EL (cell line): ENCODE results near the gene PRUNE1.

Experiments used
- DNase-seq: peaks from one replicate; pipeline ENCODE4 v3.0.0-alpha.2; 2016

Gene PRUNE1

DNA sequence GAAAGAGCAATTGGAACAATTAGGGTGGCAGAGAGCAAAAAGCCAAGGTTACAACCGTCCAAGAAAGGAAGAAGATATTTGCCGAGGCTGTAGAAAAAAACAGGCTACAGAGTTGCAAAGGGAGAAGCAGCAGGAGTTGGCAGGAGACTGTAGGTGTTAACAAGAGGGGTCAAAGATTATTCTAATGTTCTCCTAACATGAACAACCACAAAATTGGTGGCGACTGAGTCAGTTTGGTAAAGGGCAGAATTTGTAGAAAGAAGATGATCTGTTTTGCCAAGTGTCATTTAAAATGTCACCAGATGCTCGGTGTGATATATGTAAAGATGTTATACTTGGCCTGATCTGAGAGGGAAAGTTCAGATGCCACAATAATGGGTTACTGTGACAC is 401 bp upstream of the PRUNE1 start:
- no peak for DNase-seq

DNA sequence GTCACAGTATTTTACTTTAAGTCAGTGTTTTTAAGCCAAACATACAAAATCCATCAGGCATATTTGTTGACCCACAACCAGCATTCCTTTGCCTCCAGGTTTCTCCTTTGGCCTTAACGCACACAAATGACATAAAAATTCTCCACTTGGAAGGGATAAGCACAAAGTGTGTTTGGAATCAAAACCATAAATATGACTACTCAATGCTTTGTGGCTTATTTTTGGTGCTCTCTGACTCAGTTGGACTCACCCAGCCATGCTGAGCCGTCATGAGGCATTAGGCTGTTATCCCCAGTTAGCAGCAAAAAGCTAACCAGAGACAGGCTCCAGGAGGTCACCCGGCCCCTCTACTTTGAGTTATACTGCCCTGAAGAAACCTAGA is 948 bp downstream of the PRUNE1 start:
- peak; percentile 35 for DNase-seq

DNA sequence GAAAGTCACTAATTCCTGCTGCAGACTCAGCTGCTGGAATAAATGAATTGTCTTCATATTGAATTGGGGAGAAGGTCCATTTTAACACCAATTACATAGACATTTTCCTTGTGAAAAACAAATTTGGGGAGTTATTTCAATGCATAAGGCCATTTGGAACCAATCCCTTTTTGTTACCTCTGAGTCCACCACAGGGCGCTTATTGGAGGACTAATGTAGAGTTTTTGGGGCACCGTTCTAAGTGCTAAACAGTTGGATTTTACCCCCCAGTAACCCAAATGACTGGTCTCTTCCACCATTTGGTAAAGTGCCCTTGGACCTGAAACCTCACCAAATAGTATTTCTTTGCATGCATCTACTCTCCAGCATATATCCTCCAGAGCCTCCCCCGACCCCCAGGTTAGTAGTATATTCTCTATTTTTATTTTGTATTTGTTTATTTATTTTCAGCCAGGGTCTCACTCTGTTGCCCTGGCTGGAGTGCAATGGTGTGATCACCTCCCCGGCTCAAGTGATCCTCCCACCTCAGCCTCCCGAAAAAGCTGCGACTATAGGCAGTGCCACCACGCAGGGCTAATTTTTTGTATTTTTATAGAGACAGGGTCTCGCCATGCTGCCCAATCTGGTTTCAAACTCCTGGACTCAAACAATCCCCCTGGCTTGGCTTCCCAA is 1.6 kb downstream of the PRUNE1 start:
- no peak for DNase-seq

DNA sequence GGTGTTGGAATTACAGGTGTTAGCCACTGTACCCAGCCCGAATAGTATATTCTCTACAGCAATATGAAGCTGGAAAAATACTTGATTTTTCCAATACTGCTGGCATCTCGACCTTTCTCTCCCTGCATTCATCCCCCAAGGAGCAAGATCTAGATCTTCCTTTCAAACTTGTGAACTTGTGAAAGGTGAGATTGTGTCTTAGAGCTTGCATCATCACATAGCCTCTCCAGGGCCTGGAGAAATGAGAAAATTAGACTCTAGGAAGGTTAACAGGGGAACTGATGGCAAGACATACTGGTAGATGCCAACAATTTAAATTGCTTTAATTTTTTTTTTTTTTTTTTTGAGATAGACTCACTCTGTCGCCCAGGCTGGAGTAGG is 2.1 kb downstream of the PRUNE1 start:
- DNase-seq = no peak

DNA sequence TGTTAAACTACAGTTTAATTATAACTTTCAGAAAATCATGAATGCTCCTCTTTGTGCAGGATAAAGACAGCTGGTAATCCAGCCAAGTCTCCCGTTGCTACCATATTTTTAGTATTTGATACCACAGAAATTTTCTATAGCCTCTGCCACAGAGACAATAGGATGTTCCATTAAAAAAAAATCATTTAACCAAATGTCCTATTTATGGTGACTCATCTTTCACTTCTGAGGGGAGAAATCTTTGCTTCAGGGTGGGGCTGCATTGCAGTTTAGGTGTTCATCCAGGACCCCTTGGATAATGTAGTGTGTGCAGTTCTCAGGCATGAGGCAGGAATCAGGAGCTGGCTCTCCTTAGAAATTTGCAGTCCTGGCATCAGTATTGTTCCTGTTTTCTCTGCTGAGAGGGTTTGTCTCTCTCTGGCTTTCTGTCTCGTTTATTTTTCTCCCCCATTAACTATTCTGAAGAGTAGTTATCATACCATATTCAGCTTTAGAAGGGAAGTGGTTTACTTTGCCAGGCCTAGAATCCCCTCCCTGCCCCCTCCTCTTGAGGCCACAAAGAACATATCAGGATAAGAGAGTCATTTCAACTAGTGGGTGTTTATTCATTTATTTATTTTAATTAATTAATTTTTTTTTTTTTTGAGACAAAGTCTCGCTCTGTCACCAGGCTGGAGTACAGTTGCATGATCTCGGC is 3.1 kb downstream of the PRUNE1 start:
- no peak for DNase-seq

DNA sequence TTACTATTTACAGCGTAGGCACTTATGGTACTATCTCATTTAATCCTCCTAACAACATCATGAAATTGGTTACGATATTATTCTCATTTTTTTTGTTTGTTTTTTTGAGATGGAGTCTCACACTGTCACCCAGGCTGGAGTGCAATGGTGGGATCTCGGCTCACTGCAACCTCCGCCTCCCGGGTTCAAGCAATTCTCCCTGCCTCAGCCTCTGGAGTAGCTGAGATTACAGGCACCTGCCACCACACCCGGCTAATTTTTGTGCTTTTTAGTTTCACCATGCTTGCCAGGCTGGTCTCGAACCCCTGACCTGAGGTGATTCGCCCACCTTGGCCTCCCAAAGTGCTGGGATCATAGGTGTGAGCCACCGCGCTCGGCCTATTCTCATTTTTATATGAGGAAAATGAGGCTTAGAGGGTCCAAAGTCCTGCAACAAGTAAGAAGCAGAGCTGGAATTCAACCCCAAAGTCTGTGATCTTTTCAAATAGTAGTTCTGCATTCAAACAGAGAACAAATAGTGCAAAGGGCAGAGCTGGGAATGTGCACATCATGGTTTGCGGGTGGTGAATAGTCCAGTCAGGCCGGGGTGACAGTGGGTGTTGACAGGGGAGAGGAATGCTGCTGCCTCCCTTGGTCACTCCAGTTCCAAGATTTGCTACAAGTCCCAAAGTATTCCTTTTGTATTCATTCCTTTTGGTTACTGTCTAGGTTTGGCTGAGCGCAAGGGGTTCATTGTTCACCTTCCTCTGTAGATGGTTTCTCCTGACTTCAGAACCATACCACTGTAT is 4.6 kb downstream of the PRUNE1 start:
- no peak for DNase-seq

DNA sequence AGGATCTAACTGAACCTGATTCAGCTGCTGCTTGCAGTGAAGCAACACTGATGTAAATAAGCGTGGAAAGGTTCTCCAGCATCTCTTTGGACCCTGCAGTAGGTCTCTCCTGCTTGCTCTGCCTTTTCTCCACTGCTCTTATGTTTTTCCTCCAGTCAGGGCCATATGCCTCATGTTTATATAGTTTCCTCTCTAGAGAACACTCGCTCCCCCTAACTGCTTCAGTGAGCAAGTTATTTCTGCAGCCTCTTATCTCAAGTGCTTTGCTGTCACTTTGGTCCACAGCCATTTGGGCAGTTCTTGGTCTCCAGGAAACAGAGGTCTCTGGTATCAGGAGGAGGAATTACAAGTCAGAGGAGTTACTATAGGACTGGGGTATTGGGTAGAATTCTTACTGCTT is 5.3 kb downstream of the PRUNE1 start:
- DNase-seq = no peak

DNA sequence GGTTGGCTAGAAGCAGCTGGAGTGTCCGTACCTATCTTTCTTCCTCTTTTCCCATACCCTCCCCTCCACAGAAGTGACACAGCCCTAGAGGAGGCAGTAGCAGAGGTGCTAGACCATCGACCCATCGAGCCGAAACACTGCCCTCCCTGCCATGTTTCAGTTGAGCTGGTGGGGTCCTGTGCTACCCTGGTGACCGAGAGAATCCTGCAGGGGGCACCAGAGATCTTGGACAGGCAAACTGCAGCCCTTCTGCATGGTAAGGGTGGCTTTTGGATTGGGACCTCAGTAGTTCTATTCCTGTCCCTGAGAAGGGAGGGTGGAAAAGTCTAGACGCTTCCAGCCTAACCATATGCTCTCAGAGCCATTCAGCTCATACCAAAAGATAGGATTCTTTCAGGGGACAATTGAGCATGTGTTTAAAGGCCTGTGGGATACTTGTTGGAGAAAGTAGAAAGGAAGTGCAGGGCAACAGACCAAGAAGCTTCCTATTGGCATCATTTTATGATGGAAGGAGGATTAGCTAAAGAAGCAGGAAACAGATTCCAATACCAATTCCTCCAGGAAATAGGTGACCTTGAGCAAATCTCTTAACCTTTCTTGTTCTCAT is 16.4 kb downstream of the PRUNE1 start:
- peak; percentile 63 for DNase-seq

DNA sequence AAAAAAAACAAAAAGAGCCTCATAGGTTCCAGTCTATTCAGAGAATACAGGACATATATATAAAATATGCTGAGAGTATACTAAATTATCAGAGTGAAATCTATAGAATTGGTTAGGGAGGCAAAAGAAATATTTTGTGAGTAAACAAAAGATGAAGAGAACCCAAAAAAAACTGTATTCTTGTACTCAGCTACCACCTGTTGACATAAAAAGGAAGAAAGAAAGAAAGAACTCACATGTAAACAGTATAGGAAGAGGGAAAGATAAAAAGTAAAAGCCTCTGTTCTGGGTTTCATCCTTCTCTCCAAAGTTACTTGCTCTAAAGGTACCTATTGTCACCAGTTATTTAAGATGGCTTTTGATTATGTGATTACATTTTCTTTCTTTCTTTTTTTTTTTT is 18.2 kb downstream of the PRUNE1 start:
- DNase-seq = no peak

DNA sequence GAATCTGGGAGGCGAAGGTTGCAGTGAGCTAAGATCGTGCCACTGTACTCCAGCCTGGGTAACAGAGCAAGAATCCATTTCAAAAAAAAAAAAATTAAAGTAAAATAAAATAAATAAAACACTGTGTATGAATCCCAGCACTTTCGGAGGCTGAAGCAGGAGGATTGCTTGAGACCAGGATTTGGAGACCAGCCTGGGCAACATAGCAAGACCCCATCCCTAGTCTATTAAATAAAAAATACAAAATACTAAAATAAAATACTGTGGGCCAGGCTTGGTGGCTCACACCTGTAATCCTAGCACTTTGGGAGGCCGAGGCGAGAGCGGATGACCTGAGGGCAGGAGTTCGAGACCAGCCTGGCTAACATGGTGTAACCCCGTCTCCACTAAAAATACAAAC is 23.9 kb downstream of the PRUNE1 start:
- DNase-seq = no peak

DNA sequence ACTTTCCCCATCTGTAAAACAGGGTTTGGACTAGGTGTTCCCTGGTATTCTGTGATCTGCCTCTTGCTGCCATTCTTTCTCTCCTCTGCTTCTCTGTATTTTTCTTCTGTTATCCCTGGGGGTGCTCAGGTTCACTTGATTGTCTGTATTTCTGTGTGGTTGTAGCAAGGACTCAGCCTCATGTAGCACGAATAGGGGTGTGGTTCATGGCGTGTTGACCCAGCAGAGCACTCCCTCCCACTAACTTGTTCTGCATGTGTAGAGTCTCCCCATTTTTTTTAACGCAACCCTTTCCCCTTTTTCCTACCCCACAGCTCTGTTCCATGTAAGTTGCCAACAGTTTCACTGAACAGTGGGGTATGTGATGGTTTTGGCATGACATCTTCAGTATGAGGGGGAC is 26.9 kb downstream of the PRUNE1 start:
- no peak for DNase-seq

DNA sequence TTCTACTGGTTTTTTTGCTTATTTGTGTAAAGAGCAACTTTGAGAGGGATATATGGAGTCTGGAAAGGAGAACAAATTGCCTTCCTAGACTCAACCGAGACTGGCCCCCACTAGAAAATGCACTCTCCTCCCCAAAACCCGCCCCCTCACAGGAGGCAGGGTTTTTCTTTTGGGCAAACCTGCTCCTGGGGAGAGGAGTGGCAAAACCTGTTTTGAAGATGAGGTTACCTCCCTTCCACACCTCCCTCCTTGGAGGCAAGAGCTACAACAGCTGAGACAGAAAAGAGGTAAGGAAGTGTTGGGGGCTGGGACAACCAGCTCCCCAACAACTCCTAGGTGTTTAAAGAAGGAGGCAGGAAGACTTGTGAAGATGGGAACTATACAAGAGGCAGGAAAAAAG is 28.1 kb downstream of the PRUNE1 start, which contains the start of gene BNIPL:
BNIPL (plus strand) TSS at position 231 of the 400 bp plus-strand sequence; CDS start at position 371, 140 bp downstream.
- DNase-seq = no peak

DNA sequence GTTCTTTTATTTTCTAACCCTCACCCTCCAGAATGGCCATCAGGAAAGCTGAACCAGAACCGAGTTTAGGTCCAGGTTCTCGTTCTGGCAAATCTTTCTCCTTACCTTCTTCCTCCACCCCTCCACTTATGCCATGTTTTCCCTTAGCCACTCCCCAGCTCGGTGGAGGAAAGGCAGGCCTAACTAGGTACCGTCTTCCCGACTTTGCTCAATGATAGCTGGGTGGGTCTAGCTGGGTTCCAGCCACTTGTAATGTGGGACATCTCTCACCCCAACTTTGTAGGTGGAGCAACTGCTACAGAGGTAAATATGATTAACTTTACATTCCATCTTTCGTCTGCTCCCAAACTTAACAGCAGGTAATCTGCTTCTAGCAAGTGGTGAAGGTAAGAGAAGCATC is 28.8 kb downstream of the PRUNE1 start:
- no peak for DNase-seq

DNA sequence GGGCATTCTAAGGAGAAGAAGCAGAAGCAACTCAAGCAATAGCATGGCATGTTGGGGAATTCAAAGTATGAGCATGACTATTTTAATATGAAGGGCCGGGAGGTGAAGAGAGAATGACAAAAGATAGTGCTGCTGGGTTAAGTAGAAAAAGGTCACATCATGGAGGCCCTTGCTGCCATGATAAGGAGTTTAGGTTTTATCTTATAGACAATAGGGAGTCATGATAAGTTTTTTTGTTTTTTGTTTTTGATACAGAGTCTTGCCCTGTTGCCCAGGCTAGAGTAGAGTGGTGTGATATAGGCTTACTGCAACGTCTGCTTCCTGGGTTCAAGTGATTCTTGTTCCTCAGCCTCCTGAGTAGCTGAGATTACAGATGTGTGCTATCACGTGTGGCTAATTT is 31.3 kb downstream of the PRUNE1 start:
- no peak for DNase-seq

DNA sequence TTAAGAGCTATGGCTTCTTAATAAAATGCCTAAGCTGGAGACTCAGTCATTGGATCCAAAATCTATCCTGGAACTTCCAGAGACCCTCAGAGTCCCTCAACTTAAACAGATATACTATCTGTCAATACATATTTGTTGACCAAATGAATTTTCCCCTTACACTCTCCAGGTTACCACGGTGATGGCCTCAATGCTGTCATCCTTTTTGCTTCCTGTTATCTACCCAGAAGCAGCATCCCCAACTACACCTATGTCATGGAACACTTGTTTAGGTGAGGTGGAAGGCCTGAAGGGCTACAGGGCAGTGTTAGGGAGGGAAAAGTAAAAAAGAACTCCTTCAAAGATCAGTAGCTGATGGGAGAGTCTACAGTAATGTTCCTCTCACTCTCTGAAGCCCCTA is 34.9 kb downstream of the PRUNE1 start:
- DNase-seq = no peak

DNA sequence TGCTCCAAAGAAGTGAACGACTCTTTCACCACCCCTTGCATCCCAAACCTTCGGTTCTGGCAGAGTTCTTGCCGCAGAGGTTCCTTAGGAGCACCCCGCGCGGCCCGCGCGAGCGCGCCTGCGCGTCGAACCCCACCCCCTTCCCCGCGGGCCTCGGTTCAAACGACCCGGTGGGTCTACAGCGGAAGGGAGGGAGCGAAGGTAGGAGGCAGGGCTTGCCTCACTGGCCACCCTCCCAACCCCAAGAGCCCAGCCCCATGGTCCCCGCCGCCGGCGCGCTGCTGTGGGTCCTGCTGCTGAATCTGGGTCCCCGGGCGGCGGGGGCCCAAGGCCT is 39.3 kb downstream of the PRUNE1 start, which contains the start of gene C1orf56:
C1orf56 (plus strand) TSS at position 161 of the 334 bp plus-strand sequence; CDS start at position 258, 97 bp downstream.
- peak; percentile 75 for DNase-seq

DNA sequence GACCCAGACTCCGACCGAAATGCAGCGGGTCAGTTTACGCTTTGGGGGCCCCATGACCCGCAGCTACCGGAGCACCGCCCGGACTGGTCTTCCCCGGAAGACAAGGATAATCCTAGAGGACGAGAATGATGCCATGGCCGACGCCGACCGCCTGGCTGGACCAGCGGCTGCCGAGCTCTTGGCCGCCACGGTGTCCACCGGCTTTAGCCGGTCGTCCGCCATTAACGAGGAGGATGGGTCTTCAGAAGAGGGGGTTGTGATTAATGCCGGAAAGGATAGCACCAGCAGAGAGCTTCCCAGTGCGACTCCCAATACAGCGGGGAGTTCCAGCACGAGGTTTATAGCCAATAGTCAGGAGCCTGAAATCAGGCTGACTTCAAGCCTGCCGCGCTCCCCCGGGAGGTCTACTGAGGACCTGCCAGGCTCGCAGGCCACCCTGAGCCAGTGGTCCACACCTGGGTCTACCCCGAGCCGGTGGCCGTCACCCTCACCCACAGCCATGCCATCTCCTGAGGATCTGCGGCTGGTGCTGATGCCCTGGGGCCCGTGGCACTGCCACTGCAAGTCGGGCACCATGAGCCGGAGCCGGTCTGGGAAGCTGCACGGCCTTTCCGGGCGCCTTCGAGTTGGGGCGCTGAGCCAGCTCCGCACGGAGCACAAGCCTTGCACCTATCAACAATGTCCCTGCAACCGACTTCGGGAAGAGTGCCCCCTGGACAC is 39.8 kb downstream of the PRUNE1 start:
- DNase-seq = peak; percentile 68

DNA sequence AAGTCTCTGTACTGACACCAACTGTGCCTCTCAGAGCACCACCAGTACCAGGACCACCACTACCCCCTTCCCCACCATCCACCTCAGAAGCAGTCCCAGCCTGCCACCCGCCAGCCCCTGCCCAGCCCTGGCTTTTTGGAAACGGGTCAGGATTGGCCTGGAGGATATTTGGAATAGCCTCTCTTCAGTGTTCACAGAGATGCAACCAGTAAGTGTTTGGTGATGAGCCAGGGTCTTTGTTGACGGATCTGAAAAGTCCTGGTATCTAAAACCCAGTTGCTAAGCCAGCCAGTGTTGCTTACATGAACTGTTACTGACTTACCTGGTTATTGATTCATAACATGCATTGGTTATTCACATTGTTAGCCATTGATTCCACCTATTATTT is 40.4 kb downstream of the PRUNE1 start:
- DNase-seq = no peak

DNA sequence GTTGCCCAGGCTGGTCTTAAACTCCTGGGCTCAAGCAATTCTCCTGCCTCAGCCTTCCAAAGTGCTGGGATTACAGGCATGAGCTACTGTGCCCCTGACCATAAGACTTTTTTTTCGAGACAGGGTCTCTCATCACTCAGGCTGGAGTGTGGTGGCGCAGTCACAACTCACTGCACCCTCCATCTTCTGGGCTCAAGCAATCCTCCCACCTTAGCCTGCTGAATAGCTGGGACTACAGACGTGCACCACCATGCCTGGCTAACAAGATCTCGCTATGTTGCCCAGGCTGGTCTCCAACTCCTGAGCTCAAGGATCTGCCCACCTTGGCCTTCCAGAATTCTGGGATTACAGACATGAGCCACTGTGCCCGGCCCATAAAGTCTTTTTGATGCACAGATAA is 41.2 kb downstream of the PRUNE1 start:
- no peak for DNase-seq

DNA sequence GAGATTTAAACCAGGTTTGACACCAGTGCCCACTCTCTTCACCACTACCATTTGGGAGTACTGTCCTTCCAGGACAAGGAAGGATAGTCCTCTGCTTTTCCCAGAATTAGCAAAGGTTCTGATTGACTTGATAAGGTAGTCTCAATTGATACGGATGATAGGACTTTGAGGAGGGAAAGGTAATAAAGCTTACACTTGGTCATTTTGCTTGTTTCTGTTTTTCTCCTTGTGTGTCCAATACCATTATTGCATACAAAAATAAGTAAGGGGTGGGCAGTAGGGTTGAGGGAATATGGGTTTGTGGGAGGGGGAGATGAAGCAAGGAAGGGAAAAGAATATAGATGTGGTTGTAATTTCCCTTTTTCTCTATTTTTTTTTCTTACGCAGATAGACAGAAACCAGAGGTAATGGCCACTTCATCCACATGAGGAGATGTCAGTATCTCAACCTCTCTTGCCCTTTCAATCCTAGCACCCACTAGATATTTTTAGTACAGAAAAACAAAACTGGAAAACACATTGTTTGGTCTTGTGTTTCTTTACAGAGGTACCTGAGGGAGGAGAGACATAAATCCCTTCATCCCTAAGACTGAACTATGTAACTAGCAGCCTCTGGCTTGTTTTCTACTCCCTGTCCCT is 41.9 kb downstream of the PRUNE1 start:
- no peak for DNase-seq

DNA sequence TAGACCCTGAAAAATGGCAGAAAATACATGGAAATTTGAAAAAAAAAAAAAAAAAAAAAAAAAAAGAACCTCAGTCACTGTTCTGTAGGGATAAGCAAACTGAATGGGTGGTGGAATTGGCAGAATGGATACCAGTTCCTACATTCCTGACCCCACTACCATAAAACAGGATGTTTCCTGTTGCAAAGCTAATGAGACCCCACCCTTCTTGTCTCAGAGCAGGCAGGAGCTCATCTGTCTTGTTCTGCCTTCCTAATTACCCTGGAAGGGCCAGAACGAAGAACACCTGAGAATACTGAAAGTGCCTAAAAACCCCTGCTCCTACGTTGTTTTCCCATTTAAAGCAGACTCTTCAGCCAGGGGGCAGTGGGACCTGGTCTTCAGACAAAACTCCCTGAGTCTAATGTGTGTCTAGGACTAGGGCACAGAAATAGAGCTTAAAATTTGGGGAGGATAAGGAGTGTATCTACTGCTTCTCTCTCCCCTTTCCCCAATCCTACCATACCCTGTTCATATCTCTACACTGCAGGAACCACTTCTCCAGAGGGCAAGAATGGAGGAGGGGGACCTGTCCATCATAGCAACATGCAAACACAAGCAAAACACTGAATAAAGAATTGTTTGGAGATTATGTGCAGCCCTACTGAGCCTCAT is 43.2 kb downstream of the PRUNE1 start:
- no peak for DNase-seq

DNA sequence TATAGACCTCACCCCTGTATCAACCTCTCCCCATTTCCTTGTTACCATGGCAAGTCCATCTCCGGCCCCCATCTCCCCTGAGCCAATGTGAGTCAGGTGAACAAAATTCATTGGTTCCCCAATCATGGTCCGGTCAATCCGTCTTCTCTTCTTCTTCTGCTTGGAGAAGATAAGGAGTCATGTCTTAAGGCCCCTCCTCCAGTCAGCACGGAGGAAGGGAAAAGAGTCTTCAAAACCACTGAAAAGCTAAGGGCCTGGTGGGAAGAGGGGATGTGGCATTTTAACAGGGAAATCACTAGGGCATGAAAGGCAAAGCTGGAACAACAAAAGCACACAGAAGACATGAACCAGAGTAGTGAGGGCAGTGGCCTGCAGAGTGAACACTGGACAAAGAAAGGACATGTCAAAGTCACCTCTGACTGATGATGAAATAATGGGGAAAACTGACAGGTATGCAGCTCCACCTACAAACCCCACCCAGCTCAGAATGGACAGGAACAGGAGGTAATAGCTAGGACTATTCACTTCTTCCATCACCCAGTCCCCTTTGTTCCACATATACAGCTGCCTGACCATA is 46.8 kb downstream of the PRUNE1 start:
- no peak for DNase-seq
